SK-N-MC (cell line): Measurements from ENCODE around the gene OPRL1.
"Not testable (repeated sequence)": the region's sequence is repeated elsewhere in the genome, so short reads cannot be mapped to it uniquely, and the experiment has no call there.

Experiments
- EZH2 ChIP-seq: fragments of 200-600 bp; sonication (generic); IDR thresholded peaks from one replicate; pipeline ENCODE4 v1.6.1; 2017; ENCODE audit warnings: antibody characterized with exemption
- FOXP2 ChIP-seq: optimal IDR thresholded peaks from 2 replicates; pipeline ENCODE3; 2011; ENCODE audit warnings: mild to moderate bottlenecking, moderate library complexity; ENCODE audit not compliant: insufficient read depth; ENCODE audit errors: extremely low read length, control extremely low read depth

- TF ChIP-seq EZH2, FOXP2: not testable (repeated sequence)
Observed at GRCh38 chr20:64123517-64123916, 43.6 kb downstream of the OPRL1 start.
